ENCODE data around the gene SLC6A12. TPM values are rescaled to one million over a fixed set of nuclear protein-coding genes. Genes with fewer than 3 reads are reported as not detected.

Gene SLC6A12
- total and polyA plus RNA-seq, 9 of the 15 experiments (the other 6 are each of a cell fraction or from before 2014, with no cell fraction given), result not detected

DNA sequence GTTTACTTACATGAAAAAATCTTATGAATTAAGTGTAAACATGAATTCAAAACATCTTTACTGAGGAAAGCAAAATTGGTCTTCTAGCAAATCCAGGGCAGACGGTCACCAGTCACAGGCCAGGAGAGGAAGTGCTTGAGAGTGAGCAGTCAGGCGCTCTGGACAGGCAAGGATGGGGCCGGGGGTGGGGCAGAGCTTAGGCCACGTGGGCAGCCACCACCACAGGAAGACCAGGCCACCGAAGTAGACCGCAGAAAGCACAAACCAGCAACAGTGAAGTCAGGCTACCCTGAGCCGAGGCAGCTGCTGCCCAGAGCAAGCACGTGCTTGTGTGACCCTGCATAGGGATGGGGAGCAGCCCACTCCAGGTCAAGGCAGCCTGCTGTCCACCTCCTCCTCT is 33.5 kb downstream of the SLC6A12 start:
- H3K36me3 ChIP-seq (ENCODE audit: control insufficient read depth, insufficient read depth, low read length), result no peaks in the 10 kb centered on the region
- peaks cover 0 to 61% of the 10 kb centered on the region in 2 experiments; a peak in 2 of 5 replicates for H3K27me3 ChIP-seq (ENCODE audit: control insufficient read depth in 2 of 2, insufficient read depth in 2 of 2, low read length in 2 of 2)
- WGBS (ENCODE audit: insufficient coverage, low coverage, missing lambda C conversion rate), result 6% methylated on average over 6 of the region's 8 CpGs
- ChIA-PET CTCF (ENCODE audit: low intra/inter-chr PET ratio) (no interaction called here), POLR2A (no interaction called here)
- FAIRE-seq (no peak), DNase-seq (ENCODE audit: extremely low read depth in 1 of 4, low spot score in 3 of 4) (peak in 3 of 4 experiments; percentile 28 to 41 (median 33)), ATAC-seq (peak; percentile 62)
- H3K4me3 ChIP-seq, result no peak overlapping the region
- H2AFZ ChIP-seq (ENCODE audit: low read depth, low read length), result peak overlapping the region; percentile 55; the same call in 1 of the 2 replicates
- intact Hi-C loops (cut with micrococcal nuclease) (no loop called here), in situ Hi-C loops (cut with MboI) (no loop called here)
- H3K9ac ChIP-seq (ENCODE audit: insufficient read depth in 1 of 2, low read depth in 2 of 2, low read length in 2 of 2), result no peak overlapping the region
- H3K4me1 ChIP-seq (replicated peaks in 1 of 2; ENCODE audit: control insufficient read depth in 2 of 2, insufficient read depth in 2 of 2, low read length in 2 of 2), result peaks cover 0 to 23% of the 10 kb centered on the region in 2 experiments; a peak in 2 of 5 replicates
- H4K20me1 ChIP-seq (replicated peaks; ENCODE audit: control insufficient read depth, insufficient read depth, low read length), result no peaks in the 10 kb centered on the region
- no peaks in the 10 kb centered on the region for H3K9me1 ChIP-seq (ENCODE audit: control insufficient read depth, insufficient read depth, low read length)
- H3K27ac ChIP-seq (ENCODE audit: extremely low read depth, low read depth, low read length), result no peak overlapping the region
- no peaks in the 10 kb centered on the region for H3K79me2 ChIP-seq (ENCODE audit: control insufficient read depth, insufficient read depth, low read length)
- no peak overlapping the region for H3K4me2 ChIP-seq (ENCODE audit: insufficient read depth, low read length)
- H3K9me3 ChIP-seq (replicated peaks; ENCODE audit: control insufficient read depth, insufficient read depth, low read depth, low read length), result no peaks in the 10 kb centered on the region
- BruUV-seq (replicated peaks), result no TSS peak
- TF ChIP-seq BHLHE40 (IDR thresholded peaks at IDR 0.05; ENCODE audit: low read length) (peak; percentile 58), MAZ (CRISPR knock-in tag; conservative IDR thresholded peaks at IDR 0.05 in 1 of 2, IDR thresholded peaks at IDR 0.05 in 1 of 2) (no peak), FIP1L1 (IDR thresholded peaks at IDR 0.05; ENCODE audit: low read depth, low read length, poor library complexity, severe bottlenecking) (no peak), MLLT1 (IDR thresholded peaks at IDR 0.05) (peak in 1 of 2 experiments; percentile 84; a peak in 2 of 4 replicates), ZNF592 (IDR thresholded peaks at IDR 0.05) (no peak), E4F1 (CRISPR knock-in tag; IDR thresholded peaks at IDR 0.05; ENCODE audit: borderline replicate concordance) (no peak), ZBTB11 (CRISPR knock-in tag; IDR thresholded peaks at IDR 0.05) (no peak), STAG1 (CRISPR knock-in tag; IDR thresholded peaks at IDR 0.05; ENCODE audit: borderline replicate concordance) (no peak), TEAD2 (tag; IDR thresholded peaks at IDR 0.05) (no peak)
